HG02571 (cell line): ENCODE results near the gene KRTCAP2.
"Not testable (repeated sequence)": the region's sequence is repeated elsewhere in the genome, so short reads cannot be mapped to it uniquely, and the experiment has no call there.

Experiments used
- ATAC-seq: cut with Tn5 transposase; IDR thresholded peaks from one replicate; pipeline ENCODE4 v1.9.1; 2021; ENCODE audit warnings: mild to moderate bottlenecking, moderate library complexity; ENCODE audit not compliant: unreplicated experiment

KRTCAP2 gene

DNA sequence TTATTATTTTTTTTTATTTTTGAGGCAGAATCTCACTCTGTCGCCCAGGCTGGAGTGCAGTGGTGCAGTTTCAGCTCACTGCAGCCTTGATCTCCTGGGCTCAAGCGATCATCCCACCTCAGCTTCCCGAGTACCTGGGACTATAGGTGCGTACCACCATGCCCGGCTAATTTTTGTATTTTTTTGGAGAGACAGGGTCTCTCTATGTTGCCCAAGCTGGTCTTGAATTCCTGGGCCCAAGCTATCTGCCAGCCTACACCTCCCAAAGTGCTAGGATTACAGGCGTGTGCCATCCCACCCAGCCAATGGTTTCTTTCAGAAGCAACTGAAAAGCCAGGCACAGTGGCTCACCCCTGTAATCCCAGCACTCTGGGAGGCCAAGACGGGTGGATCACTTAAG is 2.3 kb downstream of the KRTCAP2 start:
- no peak for ATAC-seq

DNA sequence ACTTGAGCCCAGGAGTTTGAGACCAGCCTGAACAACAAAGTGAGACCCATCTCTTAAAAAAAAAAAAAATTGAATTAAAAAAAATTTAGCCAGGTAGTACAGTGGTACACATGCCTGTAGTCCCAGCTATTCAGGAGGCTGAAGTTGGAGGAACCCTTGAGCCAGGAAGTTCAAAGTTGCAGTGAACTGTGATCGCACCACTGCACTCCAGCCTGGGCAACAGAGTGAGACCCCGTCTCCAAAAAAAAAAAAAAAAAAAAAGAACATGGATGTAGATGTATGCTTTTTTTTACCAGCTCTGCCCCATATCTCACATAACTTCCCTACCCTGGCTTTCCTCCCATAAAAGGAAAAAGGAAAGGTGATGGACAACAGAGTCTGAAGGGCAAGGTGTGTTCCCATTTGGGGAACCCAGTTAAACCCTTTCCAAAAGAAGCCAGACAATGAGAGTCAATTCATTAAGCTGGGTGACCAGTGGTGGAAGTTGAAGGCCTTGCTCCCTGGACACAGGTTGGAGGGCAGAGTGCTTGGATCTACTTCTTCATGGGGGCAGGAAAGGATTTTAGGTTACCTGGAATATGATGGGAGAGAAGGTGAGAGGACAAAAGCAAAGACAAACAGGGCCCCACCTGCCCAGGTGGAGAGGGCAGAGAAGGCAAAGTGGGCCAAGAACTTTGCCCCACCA is 2.9 kb downstream of the KRTCAP2 start:
- no peak for ATAC-seq

DNA sequence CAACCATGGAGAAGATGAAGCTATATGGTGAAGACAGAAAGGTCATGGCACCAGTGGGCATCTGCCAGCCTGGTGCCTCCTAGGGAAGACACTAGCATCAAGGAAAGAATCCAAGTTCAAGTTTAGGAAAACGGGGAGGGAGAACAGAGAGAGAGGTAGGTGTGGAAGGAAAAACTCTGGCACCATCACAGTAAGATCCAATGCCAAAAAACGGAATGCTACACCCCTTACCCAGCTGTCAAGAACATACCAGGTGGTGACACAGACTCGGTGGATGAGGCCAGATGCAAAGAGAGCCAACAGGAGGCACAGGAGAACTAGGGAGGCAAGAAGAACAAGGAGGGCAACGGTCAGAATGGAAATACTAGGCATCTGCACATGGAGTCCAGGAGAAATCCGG is 3.6 kb downstream of the KRTCAP2 start:
- ATAC-seq, result no peak

DNA sequence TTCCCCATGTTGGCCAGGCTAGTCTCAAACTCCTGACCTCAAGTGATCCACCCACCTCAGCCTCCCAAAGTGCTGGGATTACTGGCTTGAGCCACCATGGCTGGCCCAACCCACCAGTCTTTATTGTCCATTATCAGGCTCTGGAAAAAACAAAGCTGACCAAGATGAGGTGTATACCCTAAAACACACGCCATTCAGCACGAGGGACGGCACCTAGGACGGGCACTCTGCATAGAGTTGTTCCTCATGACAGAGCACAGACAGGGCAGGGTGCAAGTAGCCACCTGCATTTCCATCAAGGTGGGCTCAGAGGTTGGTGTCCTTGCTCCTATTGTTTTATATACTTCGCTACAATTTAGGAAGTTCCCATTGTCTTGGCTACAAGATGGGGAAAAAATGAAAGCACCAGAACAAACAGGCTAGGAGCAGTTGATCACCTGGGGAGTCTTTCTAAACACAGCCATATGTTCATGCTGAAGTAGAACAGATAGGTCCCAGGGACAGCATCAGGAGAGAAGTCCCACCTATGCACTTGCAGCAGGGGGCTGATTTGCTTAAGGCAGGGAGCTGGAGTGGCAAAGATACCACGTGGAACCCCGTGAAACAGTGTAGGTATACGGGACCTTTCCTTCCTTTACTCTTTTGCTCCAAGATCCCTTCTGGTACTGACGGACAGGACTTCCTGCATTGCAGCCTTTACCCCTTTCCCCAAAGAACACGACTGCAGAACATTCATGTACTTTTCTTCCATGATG is 4.5 kb downstream of the KRTCAP2 start:
- ATAC-seq, result no peak

DNA sequence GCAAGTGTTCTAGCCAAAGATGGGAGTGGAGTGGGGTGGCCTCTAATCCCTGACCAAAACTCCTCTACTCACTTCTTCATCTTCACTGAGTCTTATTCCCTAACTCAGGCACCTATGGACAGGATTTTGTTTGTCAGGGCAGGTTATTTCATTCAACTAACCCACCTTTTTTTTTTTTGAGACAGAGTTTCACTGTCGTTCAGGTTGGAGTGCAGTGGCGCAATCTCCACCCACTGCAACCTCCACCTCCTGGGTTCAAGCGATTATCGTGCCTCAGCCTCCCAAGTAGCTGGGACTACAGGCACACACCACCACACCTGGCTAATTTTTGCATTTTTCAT is 5.0 kb downstream of the KRTCAP2 start:
- ATAC-seq, result not testable (repeated sequence)

DNA sequence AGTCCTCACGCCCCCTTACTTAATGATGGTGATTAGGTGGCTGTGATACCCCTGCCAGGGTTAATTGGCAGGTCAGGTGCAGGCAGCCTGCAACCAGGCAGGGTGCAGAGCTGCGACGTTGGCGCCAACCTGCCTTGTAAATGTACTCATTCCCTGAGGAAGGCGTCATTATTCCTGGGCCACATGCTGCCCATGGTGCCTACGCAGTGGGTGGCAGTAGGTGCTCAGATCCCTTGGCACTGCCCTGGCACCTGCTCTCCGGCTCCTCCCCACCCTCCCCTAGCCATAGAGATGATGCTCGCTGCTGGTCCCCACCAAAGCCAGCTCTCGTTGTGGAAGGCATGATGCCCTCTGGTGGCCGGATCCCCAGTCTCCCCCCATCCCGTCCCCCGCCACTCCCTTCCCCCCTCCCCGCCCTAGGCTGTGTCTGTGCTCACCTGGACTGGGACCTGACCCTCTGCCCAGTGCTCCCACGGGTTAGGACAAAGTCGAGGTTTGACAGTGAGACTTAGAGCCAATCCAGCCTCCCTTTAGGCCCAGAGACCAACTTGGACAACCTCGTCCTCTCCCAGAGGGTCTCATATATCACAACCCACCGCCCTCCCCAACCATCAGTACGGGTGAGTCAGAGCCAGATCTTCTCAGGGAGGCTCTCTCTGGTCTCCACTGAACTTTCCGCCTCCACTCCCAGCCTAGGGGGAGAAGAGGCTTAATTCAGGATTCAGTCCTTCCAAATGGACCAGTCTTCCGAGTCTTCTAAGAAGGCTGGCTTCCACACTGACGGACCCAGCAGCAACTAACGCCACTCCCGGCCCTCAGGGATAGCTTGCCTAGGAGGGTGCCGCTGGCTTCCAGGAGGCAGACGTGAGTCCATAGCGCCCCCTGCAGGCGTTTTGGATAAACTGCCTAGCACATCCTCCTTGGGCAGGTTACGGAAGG is 5.7 kb downstream of the KRTCAP2 start:
- no peak for ATAC-seq

DNA sequence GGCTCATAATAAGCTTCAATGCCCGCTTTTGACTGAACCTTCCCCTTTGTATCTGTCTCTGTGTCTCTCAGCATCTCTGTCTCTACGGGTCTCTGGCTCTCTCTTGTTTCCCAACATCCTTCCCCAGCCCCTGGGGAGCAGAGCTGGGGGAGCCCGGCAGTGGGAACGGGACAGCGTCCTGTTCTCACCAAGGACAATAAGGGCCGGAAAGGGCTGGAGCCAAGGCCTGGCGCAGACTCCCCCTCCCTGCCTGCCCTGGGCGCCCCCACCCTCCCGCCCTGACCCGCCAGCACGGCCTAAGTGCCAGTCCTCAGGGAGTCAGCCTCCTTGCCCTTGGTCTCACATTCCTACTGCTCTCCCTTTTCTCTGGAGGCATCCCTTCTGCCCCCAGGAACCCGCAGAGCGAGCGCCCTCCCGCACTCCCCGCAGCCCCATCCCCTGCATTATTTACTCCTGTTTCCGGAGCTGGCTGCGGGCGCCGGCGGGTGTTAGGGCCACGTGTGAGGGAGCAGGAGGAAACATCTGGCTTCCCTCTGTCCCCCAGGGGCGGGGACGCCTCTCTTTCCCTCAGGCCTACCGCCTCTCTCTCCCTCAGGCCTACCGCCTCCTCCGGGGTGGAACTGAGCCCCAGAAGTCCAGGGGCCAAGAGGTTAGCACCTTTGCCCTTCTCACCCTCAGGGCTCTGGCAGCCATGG is 6.5 kb downstream of the KRTCAP2 start:
- ATAC-seq, result no peak

DNA sequence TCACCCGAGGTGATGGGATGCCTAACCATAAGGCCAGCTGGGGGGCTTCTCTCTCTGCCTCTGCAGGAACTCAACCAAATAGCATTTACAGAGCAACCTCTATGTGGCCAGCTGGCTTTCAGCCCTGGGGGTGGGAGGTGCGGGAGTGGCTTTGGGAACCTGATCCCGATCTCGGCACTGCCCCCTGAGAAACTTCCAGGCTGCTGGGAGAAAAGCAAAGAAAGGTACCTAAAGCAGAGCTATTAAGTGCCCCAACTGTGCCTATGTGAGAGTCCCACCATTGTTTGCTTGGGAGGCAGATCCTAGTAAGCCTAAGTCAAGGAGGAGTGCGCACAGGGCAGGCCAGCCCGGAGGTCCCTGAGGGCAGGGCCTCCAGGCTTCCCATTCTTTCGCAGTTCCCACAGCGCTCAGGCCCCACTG is 7.0 kb downstream of the KRTCAP2 start:
- ATAC-seq, result no peak

DNA sequence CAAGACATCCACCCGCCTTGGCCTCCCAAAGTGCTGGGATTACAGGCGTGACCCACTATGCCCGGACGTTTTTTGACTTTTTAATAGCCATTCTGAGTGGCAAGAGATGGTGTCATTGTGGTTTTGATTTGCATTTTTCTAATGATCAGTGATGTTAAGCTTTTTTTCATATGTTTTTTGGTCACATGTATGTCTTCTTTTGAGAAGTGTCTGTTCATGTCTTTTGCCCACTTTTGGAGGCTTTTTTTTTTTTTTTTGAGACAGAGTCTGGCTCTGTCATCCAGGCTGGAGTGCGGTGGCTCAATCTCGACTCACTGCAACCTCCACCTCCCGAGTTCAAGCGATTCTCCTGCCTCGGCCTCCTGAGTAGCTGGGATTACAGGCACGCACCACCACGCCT is 8.5 kb downstream of the KRTCAP2 start:
- ATAC-seq, result not testable (repeated sequence)

DNA sequence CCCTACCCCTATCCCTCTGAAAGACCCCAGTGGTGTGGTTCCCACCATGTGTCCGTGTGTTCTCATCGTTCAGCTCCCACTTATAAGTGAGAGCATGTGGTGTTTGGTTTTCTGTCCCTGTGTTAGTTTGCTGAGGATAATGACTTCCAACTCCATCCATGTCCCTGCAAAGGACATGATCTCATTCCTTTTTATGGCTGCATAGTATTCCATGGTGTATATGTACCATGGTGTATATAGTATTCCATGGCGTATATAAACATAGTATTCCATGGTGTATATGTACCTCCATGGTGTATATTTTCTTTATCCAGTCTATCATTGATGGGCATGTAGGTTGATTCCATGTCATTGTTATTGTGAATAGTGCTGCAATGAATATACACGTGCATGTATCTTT is 9.3 kb downstream of the KRTCAP2 start:
- ATAC-seq, result not testable (repeated sequence)

DNA sequence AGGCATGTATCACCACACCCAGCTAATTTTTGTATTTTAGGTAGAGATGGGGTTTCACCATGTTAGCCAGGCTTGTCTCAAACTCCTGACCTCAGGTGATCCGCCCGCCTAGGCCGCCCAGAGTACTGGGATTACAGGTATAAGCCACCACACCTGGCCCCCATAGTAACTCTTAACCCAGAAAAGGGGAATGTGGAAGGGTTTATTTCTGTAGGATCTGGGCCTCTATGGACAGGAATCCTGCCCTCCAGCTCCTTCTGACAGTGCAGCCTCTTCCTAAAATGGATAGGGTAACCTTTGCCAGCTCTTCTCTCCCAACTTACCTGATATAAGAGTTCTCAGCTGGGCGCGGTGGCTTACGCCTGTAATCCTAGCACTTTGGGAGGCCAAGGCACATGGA is 10.5 kb downstream of the KRTCAP2 start:
- ATAC-seq, result not testable (repeated sequence)

DNA sequence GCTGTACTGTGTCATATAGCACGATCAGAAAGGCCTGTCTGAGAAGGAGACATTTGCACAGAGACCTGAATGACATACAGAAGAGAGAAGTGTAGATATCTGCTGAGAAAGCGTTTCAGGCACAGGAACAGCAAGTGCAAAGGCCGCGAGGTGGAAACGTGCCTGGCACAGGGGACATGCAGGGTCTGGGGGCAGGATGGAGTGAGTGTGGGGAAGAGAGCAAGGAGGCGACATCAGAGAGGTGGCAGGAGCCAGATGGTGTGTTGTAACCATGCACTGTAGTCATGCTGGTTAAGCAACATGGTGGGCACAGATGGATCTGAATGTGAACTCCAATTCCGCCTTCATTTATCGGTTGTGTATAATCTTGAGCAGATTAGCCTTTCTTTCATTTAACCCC is 13.0 kb downstream of the KRTCAP2 start:
- ATAC-seq, result no peak

DNA sequence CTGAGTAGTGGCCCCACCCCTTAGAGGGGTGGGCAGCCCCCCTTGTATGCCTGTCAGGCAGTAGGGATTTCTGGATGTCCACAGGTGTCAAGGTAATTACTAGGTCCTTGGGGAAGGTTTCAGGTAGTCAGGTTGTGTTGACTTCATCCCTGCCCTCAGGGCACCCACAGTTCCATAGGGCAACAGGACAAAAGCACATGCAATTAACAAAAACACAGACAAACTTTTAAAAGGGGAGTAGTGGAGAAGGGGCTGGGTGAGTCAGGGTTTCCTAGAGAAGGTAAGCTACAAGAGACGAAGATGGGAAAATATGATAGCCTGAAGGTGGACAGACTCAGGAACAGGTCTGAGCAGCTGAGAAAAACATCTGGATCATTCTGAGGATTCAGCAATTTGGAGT is 14.1 kb downstream of the KRTCAP2 start:
- ATAC-seq, result no peak

DNA sequence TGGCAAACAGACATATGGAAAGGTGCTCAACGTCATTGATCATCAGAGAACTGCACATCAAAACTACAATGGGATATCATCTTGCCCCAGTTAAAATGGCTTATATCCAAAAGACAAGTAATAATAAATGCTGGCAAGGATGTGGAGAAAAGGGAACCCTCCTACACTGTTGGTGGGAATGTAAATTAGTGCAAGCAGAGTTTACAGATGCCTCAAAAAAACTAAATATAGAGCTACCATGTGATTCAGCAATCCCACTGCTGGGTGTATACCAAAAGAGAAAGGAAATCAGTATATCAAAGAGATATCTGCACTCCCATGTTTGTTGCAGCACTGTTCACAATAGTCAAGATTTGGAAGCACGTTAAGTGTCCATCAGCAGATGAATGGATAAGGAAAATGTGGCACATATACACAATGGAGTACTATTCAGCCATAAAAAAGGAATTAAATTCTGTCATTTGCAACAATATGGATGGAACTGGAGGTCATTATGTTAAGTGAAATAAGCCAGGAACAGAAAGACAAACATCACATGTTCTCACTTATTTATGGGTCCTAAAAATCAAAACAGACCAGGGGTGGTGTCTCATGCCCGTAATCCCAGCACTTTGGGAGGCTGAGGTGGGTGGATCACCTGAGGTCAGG is 17.0 kb downstream of the KRTCAP2 start:
- not testable (repeated sequence) for ATAC-seq

DNA sequence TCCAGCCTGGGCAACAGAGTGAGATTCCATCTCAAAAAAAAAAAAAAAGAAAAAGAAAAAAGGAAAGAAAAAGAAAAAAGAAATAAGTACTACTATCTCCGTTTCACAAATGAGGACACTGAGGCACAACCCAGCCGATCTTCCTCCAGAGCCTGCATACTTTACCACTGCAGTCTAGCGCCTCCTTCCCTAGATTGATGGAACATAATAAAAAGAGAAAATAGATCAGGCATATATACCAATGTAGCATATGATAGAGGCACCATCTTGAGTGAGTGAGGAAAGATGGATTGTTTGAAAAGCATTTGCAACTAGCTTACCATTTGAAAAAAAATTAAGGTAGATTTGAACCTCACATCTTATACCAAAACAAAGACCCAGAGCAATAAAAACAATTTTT is 27.6 kb downstream of the KRTCAP2 start:
- no peak for ATAC-seq

DNA sequence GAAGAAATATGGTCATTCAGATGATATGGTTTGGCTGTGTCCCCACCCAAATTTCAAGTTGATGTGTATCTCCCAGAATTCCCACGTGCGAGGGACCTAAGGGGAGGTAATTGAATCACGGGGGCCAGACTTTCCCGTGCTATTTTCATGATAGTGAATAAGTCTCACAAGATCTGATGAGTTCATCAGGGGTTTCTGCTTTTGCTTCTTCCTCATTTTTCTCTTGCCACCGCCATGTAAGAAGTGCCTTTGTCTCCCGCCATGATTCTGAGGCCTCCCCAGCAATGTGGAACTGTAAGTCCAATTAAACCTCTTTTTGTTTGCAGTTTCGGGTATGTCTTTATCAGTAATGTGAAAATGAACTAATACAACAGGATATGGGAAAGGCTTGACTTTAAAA is 31.4 kb downstream of the KRTCAP2 start:
- ATAC-seq, result no peak

DNA sequence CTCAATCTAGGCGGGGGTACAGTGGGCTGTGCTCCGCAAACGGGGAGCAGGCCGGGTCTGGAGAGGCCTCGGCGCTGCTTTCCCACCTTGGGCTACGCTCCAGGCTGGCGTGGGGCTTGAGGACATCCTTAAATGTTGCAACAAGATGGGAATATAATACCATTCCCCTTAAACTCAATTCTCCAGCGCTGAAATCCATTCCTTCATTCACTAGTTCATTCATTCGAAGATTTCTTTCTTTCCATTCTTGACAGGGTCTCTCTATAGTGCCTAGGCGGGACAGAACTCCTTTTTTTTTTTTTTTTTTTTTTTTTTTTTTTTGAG is 32.5 kb downstream of the KRTCAP2 start:
- no peak for ATAC-seq

DNA sequence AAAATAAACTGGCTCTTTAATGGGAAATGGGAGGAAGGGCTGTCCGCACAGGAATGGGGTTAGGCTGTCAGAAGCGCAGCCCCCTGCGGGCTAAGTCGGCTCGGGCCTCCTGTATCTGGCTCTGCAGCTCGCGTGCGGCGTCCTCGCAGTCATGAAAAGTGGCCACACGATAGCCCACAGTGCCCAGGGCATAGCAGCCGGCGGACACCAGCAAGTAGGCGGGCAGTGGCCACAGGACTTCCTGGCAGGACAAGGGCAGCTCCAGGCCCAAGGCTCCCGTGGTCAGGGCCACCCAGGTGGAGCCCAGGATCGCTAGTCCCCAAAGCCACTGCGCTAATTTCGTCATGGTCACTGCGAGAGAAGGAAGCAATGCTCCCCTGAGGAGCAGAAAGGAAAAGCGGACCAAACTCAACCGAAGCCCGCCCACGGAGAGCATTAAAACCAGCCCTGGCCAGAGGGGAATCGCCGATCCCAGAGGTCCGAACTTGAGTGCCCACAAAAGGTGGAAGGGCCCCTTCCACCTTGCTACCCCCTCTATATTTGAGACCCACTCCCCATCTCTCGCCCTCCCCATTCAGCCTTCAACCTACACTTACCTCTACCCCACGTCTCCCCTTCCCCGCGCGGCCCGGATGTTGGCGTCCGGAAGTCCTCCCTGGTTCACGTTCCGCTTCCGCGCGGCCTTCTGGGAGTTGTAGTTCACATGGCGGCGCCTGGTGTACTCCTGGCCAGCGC is 33.0 kb downstream of the KRTCAP2 start, which contains the start of gene DPM3:
DPM3 (minus strand) TSS at position 637 of the 735 bp plus-strand sequence; CDS start at position 346, 291 bp downstream.
- peak; percentile 41 for ATAC-seq

DNA sequence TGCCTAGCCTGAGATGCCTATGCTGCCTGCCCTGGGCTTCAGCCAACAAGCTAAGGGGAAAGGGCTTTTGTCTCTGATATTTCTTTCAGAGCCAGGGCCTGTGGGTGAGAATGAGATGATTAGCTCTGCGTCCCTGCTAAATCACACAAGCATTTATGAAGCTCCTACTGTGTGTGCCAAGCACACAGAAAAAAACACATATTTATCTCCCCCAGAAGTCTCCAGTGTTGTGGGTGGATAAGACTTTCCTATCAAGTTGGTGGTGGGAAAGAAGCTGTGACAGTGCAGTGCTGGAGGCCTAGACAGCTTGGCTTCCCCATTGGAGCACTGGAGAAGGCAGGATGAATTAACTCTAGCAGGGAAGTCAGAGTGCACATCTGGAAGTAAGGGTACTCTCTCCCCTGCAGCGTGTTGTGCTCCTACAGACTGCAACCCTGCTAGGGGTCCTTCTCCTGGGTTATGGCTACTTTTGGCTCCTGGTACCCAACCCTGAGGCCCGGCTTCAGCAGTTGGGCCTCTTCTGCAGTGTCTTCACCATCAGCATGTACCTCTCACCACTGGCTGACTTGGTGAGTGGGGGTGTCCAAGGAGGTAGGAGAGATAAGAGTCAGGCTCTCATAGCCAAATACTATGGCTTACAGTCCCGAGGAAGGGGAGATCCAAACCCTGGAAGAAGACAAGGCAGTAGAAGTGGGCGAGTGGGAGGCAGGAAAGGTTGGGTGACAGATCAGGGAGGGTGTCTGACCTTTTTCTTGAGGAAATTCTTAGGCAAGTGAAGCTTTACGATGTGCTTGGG is 35.8 kb downstream of the KRTCAP2 start:
- ATAC-seq, result no peak
